ENCODE measurements around the gene HPS3.

DNA sequence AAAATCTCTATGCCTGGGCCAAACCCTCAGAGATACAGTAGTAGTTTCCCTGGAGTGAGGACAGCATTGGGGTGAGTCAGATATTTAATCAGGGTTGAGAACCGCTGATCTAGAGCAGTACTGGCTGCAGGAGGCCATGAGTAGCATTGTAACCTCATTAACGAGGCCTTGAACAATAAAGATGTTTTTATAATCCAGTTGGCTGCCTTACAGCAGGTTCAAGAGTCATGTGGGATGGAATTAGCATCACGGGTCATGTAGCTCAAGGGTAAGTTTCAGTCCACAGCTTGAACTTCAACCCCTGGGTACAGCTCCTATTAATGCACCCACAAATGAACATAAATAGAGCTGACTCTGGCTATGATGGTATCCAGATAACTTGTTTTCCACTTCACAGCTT lies 5.1 kb downstream of the HPS3 start:
- TF ChIP-seq, protein P1, sequence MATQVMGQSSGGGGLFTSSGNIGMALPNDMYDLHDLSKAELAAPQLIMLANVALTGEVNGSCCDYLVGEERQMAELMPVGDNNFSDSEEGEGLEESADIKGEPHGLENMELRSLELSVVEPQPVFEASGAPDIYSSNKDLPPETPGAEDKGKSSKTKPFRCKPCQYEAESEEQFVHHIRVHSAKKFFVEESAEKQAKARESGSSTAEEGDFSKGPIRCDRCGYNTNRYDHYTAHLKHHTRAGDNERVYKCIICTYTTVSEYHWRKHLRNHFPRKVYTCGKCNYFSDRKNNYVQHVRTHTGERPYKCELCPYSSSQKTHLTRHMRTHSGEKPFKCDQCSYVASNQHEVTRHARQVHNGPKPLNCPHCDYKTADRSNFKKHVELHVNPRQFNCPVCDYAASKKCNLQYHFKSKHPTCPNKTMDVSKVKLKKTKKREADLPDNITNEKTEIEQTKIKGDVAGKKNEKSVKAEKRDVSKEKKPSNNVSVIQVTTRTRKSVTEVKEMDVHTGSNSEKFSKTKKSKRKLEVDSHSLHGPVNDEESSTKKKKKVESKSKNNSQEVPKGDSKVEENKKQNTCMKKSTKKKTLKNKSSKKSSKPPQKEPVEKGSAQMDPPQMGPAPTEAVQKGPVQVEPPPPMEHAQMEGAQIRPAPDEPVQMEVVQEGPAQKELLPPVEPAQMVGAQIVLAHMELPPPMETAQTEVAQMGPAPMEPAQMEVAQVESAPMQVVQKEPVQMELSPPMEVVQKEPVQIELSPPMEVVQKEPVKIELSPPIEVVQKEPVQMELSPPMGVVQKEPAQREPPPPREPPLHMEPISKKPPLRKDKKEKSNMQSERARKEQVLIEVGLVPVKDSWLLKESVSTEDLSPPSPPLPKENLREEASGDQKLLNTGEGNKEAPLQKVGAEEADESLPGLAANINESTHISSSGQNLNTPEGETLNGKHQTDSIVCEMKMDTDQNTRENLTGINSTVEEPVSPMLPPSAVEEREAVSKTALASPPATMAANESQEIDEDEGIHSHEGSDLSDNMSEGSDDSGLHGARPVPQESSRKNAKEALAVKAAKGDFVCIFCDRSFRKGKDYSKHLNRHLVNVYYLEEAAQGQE (IDR thresholded peaks at IDR 0.05) = no peak
- TF ChIP-seq RCOR1 (IDR thresholded peaks at IDR 0.05; ENCODE audit: low read depth, low read length) (no peak), RAD21 (conservative IDR thresholded peaks at IDR 0.05 in 1 of 2, IDR thresholded peaks at IDR 0.05 in 1 of 2) (no peak), POLR2A (IDR thresholded peaks at IDR 0.05; ENCODE audit: low read length) (no peak), JUN (IDR thresholded peaks at IDR 0.05) (no peak), RNF2 (IDR thresholded peaks at IDR 0.05; ENCODE audit: borderline replicate concordance, low read depth) (no peak), RFX5 (IDR thresholded peaks at IDR 0.05) (no peak), HDAC2 (IDR thresholded peaks at IDR 0.05) (no peak), EP300 (IDR thresholded peaks at IDR 0.05) (no peak), EHMT2 (IDR thresholded peaks at IDR 0.05; ENCODE audit: low read depth) (no peak)
- TF ChIP-seq, protein P2, sequence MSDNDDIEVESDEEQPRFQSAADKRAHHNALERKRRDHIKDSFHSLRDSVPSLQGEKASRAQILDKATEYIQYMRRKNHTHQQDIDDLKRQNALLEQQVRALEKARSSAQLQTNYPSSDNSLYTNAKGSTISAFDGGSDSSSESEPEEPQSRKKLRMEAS (IDR thresholded peaks at IDR 0.05) = no peak
- TF ChIP-seq, protein P3, sequence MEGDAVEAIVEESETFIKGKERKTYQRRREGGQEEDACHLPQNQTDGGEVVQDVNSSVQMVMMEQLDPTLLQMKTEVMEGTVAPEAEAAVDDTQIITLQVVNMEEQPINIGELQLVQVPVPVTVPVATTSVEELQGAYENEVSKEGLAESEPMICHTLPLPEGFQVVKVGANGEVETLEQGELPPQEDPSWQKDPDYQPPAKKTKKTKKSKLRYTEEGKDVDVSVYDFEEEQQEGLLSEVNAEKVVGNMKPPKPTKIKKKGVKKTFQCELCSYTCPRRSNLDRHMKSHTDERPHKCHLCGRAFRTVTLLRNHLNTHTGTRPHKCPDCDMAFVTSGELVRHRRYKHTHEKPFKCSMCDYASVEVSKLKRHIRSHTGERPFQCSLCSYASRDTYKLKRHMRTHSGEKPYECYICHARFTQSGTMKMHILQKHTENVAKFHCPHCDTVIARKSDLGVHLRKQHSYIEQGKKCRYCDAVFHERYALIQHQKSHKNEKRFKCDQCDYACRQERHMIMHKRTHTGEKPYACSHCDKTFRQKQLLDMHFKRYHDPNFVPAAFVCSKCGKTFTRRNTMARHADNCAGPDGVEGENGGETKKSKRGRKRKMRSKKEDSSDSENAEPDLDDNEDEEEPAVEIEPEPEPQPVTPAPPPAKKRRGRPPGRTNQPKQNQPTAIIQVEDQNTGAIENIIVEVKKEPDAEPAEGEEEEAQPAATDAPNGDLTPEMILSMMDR (IDR thresholded peaks at IDR 0.05) = no peak
